ENCODE measurements around the gene MAGI1. TPM values are rescaled to one million over a fixed set of nuclear protein-coding genes. Genes with fewer than 3 reads are reported as not detected.
"Not testable (repeated sequence)": the region's sequence is repeated elsewhere in the genome, so short reads cannot be mapped to it uniquely, and the experiment has no call there.

Gene MAGI1
- polyA plus RNA-seq, 1 of the 3 experiments (the other 2 are of a cell fraction): 10.3 TPM

GRCh38 chr3:65894126-65894525, 144.6 kb downstream of the MAGI1 start (continued):
- TF ChIP-seq JUND (IDR thresholded peaks at IDR 0.05) (no peak), EP300 (IDR thresholded peaks at IDR 0.05; ENCODE audit: borderline replicate concordance in 1 of 2, low read depth in 1 of 2, low read length in 1 of 2) (no peak), FOSL2 (IDR thresholded peaks at IDR 0.05; ENCODE audit: borderline replicate concordance, low read depth) (no peak)

- Histone ChIP-seq H3K4me1 (ENCODE audit: control insufficient read depth in 1 of 2, insufficient read depth in 2 of 2, low read depth in 1 of 2, low read length in 1 of 2) (no peaks in the 10 kb centered on the region; a peak in 2 of 4 replicates), H3K9me2 (no peaks in the 10 kb centered on the region), H3K4me2 (no peak overlapping the region), H3F3A (replicated peaks; ENCODE audit: insufficient read depth) (peaks cover 18% of the 10 kb centered on the region), H3K9me3 (no peaks in the 10 kb centered on the region), H3K27me3 (ENCODE audit: insufficient read depth) (no peaks in the 10 kb centered on the region), H3K9ac (no peak overlapping the region), H3K27ac (ENCODE audit: low read depth in 2 of 2, low read length in 1 of 2) (no peak overlapping the region), H4K20me1 (ENCODE audit: insufficient read depth) (peaks cover 6% of the 10 kb centered on the region; the same call in 1 of the 2 replicates), H3K36me3 (replicated peaks in 1 of 2; ENCODE audit: control insufficient read depth in 1 of 2, insufficient read depth in 2 of 2, low read length in 1 of 2) (no peaks in the 10 kb centered on the region), H3K79me2 (ENCODE audit: insufficient read depth) (peaks cover 77% of the 10 kb centered on the region), H3K4me3 (ENCODE audit: low read depth in 2 of 2, low read length in 1 of 2) (no peak overlapping the region), H2AFZ (ENCODE audit: low read depth) (no peak overlapping the region)
- 84% methylated on average over 2 of the region's 2 CpGs for WGBS (ENCODE audit: low lambda C conversion rate)
- POLR2A ChIA-PET: no interaction called here
- DNase-seq: no peak
- TF ChIP-seq EP300 (IDR thresholded peaks at IDR 0.05; ENCODE audit: borderline replicate concordance in 1 of 2, low read depth in 1 of 2, low read length in 1 of 2) (no peak), GABPA (IDR thresholded peaks at IDR 0.05; ENCODE audit: low read depth) (no peak), EZH2phosphoT487 (IDR thresholded peaks at IDR 0.05; ENCODE audit: borderline replicate concordance, low read depth) (no peak)
- CTCF ChIA-PET: interaction anchor here (1.0 kb wide), 1 partner anchor 11 kb away, joined by 3 read pairs; no protein-coding TSS in a partner anchor
These were observed 145.1 kb downstream of the MAGI1 start for GRCh38 chr3:65893631-65894030.

- H3K36me3 ChIP-seq (replicated peaks in 1 of 2; ENCODE audit: control insufficient read depth in 1 of 2, insufficient read depth in 2 of 2, low read length in 1 of 2); H3K9ac ChIP-seq; H3K4me2 ChIP-seq; H4K20me1 ChIP-seq (ENCODE audit: insufficient read depth); H3K9me2 ChIP-seq; DNase-seq; H3K4me3 ChIP-seq (ENCODE audit: low read depth in 2 of 2, low read length in 1 of 2); POLR2A ChIA-PET; H3K9me3 ChIP-seq; H3K27ac ChIP-seq (ENCODE audit: low read depth in 2 of 2, low read length in 1 of 2); CTCF ChIA-PET; H2AFZ ChIP-seq (ENCODE audit: low read depth); H3K27me3 ChIP-seq (ENCODE audit: insufficient read depth); H3K4me1 ChIP-seq (ENCODE audit: control insufficient read depth in 1 of 2, insufficient read depth in 2 of 2, low read depth in 1 of 2, low read length in 1 of 2): not testable (repeated sequence)
- 88% methylated on average over 2 of the region's 2 CpGs for WGBS (ENCODE audit: low lambda C conversion rate)
- peaks cover 18% of the 10 kb centered on the region for H3F3A ChIP-seq (replicated peaks; ENCODE audit: insufficient read depth)
- H3K79me2 ChIP-seq (ENCODE audit: insufficient read depth): peaks cover 78% of the 10 kb centered on the region
These were observed 147.2 kb downstream of the MAGI1 start for GRCh38 chr3:65891477-65891876.

- Histone ChIP-seq H2AFZ (ENCODE audit: low read depth) (no peak overlapping the region), H3K9me2 (no peaks in the 10 kb centered on the region), H3K27ac (ENCODE audit: low read depth in 2 of 2, low read length in 1 of 2) (peak overlapping the region in 1 of 2 experiments; percentile 83; a peak in 1 of 4 replicates), H3K79me2 (ENCODE audit: insufficient read depth) (peaks cover 71% of the 10 kb centered on the region), H3K27me3 (ENCODE audit: insufficient read depth) (no peaks in the 10 kb centered on the region), H3K9me3 (no peaks in the 10 kb centered on the region), H4K20me1 (ENCODE audit: insufficient read depth) (peaks cover 6% of the 10 kb centered on the region; the same call in 1 of the 2 replicates), H3K4me1 (ENCODE audit: control insufficient read depth in 1 of 2, insufficient read depth in 2 of 2, low read depth in 1 of 2, low read length in 1 of 2) (no peaks in the 10 kb centered on the region; a peak in 2 of 4 replicates), H3K9ac (no peak overlapping the region), H3K36me3 (replicated peaks in 1 of 2; ENCODE audit: control insufficient read depth in 1 of 2, insufficient read depth in 2 of 2, low read length in 1 of 2) (no peaks in the 10 kb centered on the region), H3F3A (replicated peaks; ENCODE audit: insufficient read depth) (peaks cover 18% of the 10 kb centered on the region), H3K4me2 (no peak overlapping the region), H3K4me3 (ENCODE audit: low read depth in 2 of 2, low read length in 1 of 2) (no peak overlapping the region)
- CTCF ChIA-PET: no interaction called here
- DNase-seq: no peak
- POLR2A ChIA-PET: interaction anchor here (0.6 kb wide), 1 partner anchor 17 kb away, joined by 3 read pairs; no protein-coding TSS in a partner anchor
- WGBS (ENCODE audit: low lambda C conversion rate): over 99% methylated on average over 6 of the region's 6 CpGs
- TF ChIP-seq GABPA (IDR thresholded peaks at IDR 0.05; ENCODE audit: low read depth) (no peak), CHD2 (IDR thresholded peaks at IDR 0.05; ENCODE audit: low read length, partially characterized antibody) (no peak), TAF1 (IDR thresholded peaks at IDR 0.05; ENCODE audit: borderline replicate concordance, low read depth, low read length) (no peak), TCF12 (IDR thresholded peaks at IDR 0.05) (no peak), REST (IDR thresholded peaks at IDR 0.05; ENCODE audit: low read depth, low read length) (no peak), USF1 (IDR thresholded peaks at IDR 0.05; ENCODE audit: borderline replicate concordance, low read depth) (no peak), ZBTB33 (IDR thresholded peaks at IDR 0.05; ENCODE audit: borderline replicate concordance, low read depth) (no peak), POLR2AphosphoS5 (IDR thresholded peaks at IDR 0.05; ENCODE audit: low read depth, low read length) (no peak), SIN3A (IDR thresholded peaks at IDR 0.05; ENCODE audit: borderline replicate concordance, low read depth, low read length) (no peak), MEF2A (IDR thresholded peaks at IDR 0.05; ENCODE audit: borderline replicate concordance, low read depth) (no peak)
These were observed 148.4 kb downstream of the MAGI1 start for GRCh38 chr3:65890328-65890727.

All from SK-N-SH (cell line).